Caco-2 (cell line): ENCODE data around the gene KRTAP29-1. TPM values are rescaled to one million over a fixed set of nuclear protein-coding genes. Genes with fewer than 3 reads are reported as not detected.

ENCODE experiments used
- BruUV-seq: library from RNA; stranded (reverse); fragments of 400-500 nt; replicated peaks from 2 replicates; lab custom pipeline; 2021; lab: Mats Ljungman, UMichigan
- CTCF ChIA-PET: fragments of 300-600 bp; sonication (Branson Sonifier 250); formaldehyde crosslinking; loops from one replicate; lab custom pipeline; 2022; ENCODE audit warnings: antibody characterized with exemption; lab: Charles Lee
- POLR2A ChIA-PET: fragments of 300-600 bp; sonication (Branson Sonifier 250); formaldehyde crosslinking; loops from one replicate; lab custom pipeline; 2022; ENCODE audit warnings: antibody characterized with exemption; lab: Charles Lee
- DNase-seq, 2 experiments: peaks; one replicate each; pipeline versions ENCODE4 v3.0.0 to v3.0.0-alpha.2; 2020 to 2022
- H3K27me3 ChIP-seq: replicated peaks from 2 replicates; pipeline ENCODE4 v1.6.0; 2011; ENCODE audit warnings: low read length; ENCODE audit not compliant: control insufficient read depth, insufficient read depth
- H3K36me3 ChIP-seq: 2 replicates; pipeline ENCODE4 v1.5.1; 2011; ENCODE audit warnings: low read length; ENCODE audit not compliant: control insufficient read depth, insufficient read depth
- H3K4me1 ChIP-seq: fragments of 250-450 bp; sonication (Bioruptor Pico); 2 replicates; pipeline ENCODE4 v1.5.1; 2020; ENCODE audit warnings: mild to moderate bottlenecking
- H3K4me3 ChIP-seq: 2 replicates; pipeline ENCODE4 v1.5.1; 2011; ENCODE audit warnings: low read depth, mild to moderate bottlenecking, control low read depth, low read length
- H3K9me3 ChIP-seq: fragments of 250-450 bp; sonication (Bioruptor Pico); 2 replicates; pipeline ENCODE4 v1.5.1; 2020; ENCODE audit warnings: mild to moderate bottlenecking, moderate library complexity
- H3K27ac Mint-ChIP-seq: one replicate; pipeline ENCODE4 v1.8.0; 2022; ENCODE audit warnings: mixed read lengths; ENCODE audit not compliant: unreplicated experiment
- H3K27me3 Mint-ChIP-seq: one replicate; pipeline ENCODE4 v1.8.0; 2022; ENCODE audit warnings: mixed read lengths; ENCODE audit not compliant: insufficient read depth, unreplicated experiment
- H3K36me3 Mint-ChIP-seq: one replicate; pipeline ENCODE4 v1.8.0; 2022; ENCODE audit warnings: mild to moderate bottlenecking, mixed read lengths; ENCODE audit not compliant: insufficient read depth, unreplicated experiment
- H3K4me1 Mint-ChIP-seq: one replicate; pipeline ENCODE4 v1.8.0; 2022; ENCODE audit warnings: low read depth, mixed read lengths; ENCODE audit not compliant: unreplicated experiment
- H3K4me3 Mint-ChIP-seq: one replicate; pipeline ENCODE4 v1.8.0; 2022; ENCODE audit warnings: mild to moderate bottlenecking, moderate library complexity, mixed read lengths; ENCODE audit not compliant: unreplicated experiment
- H3K9me3 Mint-ChIP-seq: one replicate; pipeline ENCODE4 v1.8.0; 2022; ENCODE audit warnings: mixed read lengths; ENCODE audit not compliant: unreplicated experiment
- CTCF ChIP-seq, 2 experiments: fragments of 200-600 bp in 1 of 2; IDR thresholded peaks; 1 replicate in 1 of 2; 2 replicates in 1 of 2; pipeline versions ENCODE4 v1.5.1 to v1.8.0; 2011 to 2022; ENCODE audit warnings: antibody characterized with exemption in 1 of 2, control low read depth in 1 of 2, inconsistent platforms in 1 of 2, low read depth in 1 of 2, low read length in 1 of 2, mild to moderate bottlenecking in 1 of 2, moderate library complexity in 1 of 2; ENCODE audit not compliant: insufficient read depth in 1 of 2, severe bottlenecking in 1 of 2, unreplicated experiment in 1 of 2
- intact Hi-C: fragments of 100-400 bp; cut with micrococcal nuclease; formaldehyde crosslinking; loops from one replicate; pipeline ENCODE4 v1.10.0; 2022; ENCODE audit not compliant: unreplicated experiment
- total RNA-seq: library from RNA; stranded (reverse); gene quantifications from 2 replicates; pipeline ENCODE4 v1.2.3, GENCODE V29; 2022

Gene KRTAP29-1
- total RNA-seq, 1 experiment from 2014 or later = not detected

- intact Hi-C loops = no loop called here
- H3K4me1 ChIP-seq = no peaks in the 10 kb centered on the region
- no peak for TF ChIP-seq CTCF (IDR thresholded peaks at IDR 0.05; ENCODE audit: insufficient read depth in 1 of 2, low read depth in 1 of 2, low read length in 1 of 2, severe bottlenecking in 1 of 2, unreplicated experiment in 1 of 2)
- Mint-ChIP-seq H3K4me3 (no peak overlapping the region), H3K4me1 (no peaks in the 10 kb centered on the region), H3K9me3 (no peaks in the 10 kb centered on the region), H3K36me3 (no peaks in the 10 kb centered on the region), H3K27me3 (no peaks in the 10 kb centered on the region), H3K27ac (no peak overlapping the region)
- DNase-seq = no peak
- CTCF ChIA-PET = no interaction called here
- no peak overlapping the region for H3K4me3 ChIP-seq
- no TSS peak for BruUV-seq
- no peaks in the 10 kb centered on the region for H3K9me3 ChIP-seq
- no peaks in the 10 kb centered on the region for H3K36me3 ChIP-seq
- POLR2A ChIA-PET = no interaction called here
- no peaks in the 10 kb centered on the region for H3K27me3 ChIP-seq
Measured at GRCh38 chr17:41311111-41311510, 8.5 kb upstream of the KRTAP29-1 start.

GRCh38 chr17:41308918-41309359 is 6.3 kb upstream of the KRTAP29-1 start, which contains the start of gene KRTAP16-1:
KRTAP16-1 (minus strand) TSS chr17:41309309; CDS start chr17:41309253, 56 bp downstream.
- Histone ChIP-seq H3K4me3 (no peak within 1 kb of the TSS), H3K4me1 (no peaks in the 10 kb centered on the region), H3K27me3 (no peaks in the 10 kb centered on the region), H3K36me3 (no peaks in the 10 kb centered on the region), H3K9me3 (no peaks in the 10 kb centered on the region; the same call in 1 of the 2 replicates)
- no peaks in the 10 kb centered on the region for H3K9me3 Mint-ChIP-seq
- no peaks in the 10 kb centered on the region for H3K27me3 Mint-ChIP-seq
- ChIA-PET CTCF (no interaction called here), POLR2A (no interaction called here)
- no peak within 1 kb of the TSS for H3K4me3 Mint-ChIP-seq
- no peak within 1 kb of the TSS for H3K27ac Mint-ChIP-seq
- no peaks in the 10 kb centered on the region for H3K4me1 Mint-ChIP-seq
- intact Hi-C loops = no loop called here
- no peak for DNase-seq
- no peaks in the 10 kb centered on the region for H3K36me3 Mint-ChIP-seq
- no TSS peak for BruUV-seq
- TF ChIP-seq CTCF (IDR thresholded peaks at IDR 0.05; ENCODE audit: insufficient read depth in 1 of 2, low read depth in 1 of 2, low read length in 1 of 2, severe bottlenecking in 1 of 2, unreplicated experiment in 1 of 2) = no peak

GRCh38 chr17:41308251-41308917 is 5.7 kb upstream of the KRTAP29-1 start:
- no peaks in the 10 kb centered on the region for H3K9me3 Mint-ChIP-seq

More at GRCh38 chr17:41308251-41308917, 5.7 kb upstream of the KRTAP29-1 start:
- no peak overlapping the region for H3K4me3 ChIP-seq
- Mint-ChIP-seq H3K27me3 (no peaks in the 10 kb centered on the region), H3K4me1 (no peaks in the 10 kb centered on the region), H3K4me3 (no peak overlapping the region), H3K36me3 (no peaks in the 10 kb centered on the region), H3K27ac (no peak overlapping the region)
- no peak for DNase-seq
- intact Hi-C loops = no loop called here
- no peaks in the 10 kb centered on the region for H3K27me3 ChIP-seq
- H3K4me1 ChIP-seq = no peaks in the 10 kb centered on the region
- CTCF ChIA-PET = interaction anchor here (1.6 kb wide), 1 partner anchor 14 kb away, joined by 4 read pairs; no protein-coding TSS in a partner anchor
- no peaks in the 10 kb centered on the region; the same call in 1 of the 2 replicates for H3K9me3 ChIP-seq
- no peak for TF ChIP-seq CTCF (IDR thresholded peaks at IDR 0.05; ENCODE audit: insufficient read depth in 1 of 2, low read depth in 1 of 2, low read length in 1 of 2, severe bottlenecking in 1 of 2, unreplicated experiment in 1 of 2)
- no TSS peak for BruUV-seq
- POLR2A ChIA-PET = no interaction called here
- no peaks in the 10 kb centered on the region for H3K36me3 ChIP-seq
